HCT116 (cell line): ENCODE measurements around the gene CTCF. TPM values are rescaled to one million over a fixed set of nuclear protein-coding genes. Genes with fewer than 3 reads are reported as not detected.

Experiments used
- ATAC-seq: fragments of 200-7000 bp; cut with Tn5 transposase; 2 replicates; pipeline ENCODE4 v1.9.1; 2020; ENCODE audit warnings: mild to moderate bottlenecking, moderate library complexity
- BruUV-seq: library from RNA; stranded (reverse); fragments of 400-500 nt; replicated peaks from 2 replicates; lab custom pipeline; 2021; lab: Mats Ljungman, UMichigan
- CTCF ChIA-PET: fragments of 300-600 bp; sonication (Branson Sonifier 250); formaldehyde crosslinking; loops from one replicate; lab custom pipeline; 2021; ENCODE audit warnings: antibody characterized with exemption; lab: Charles Lee
- POLR2A ChIA-PET: fragments of 300-600, 350-600 bp; sonication (Branson Sonifier 250); formaldehyde crosslinking; loops from one replicate; lab custom pipeline; 2021; ENCODE audit warnings: antibody characterized with exemption; lab: Charles Lee
- RAD21 ChIA-PET, 2 experiments: fragments of 300-600 bp; sonication (Branson Sonifier 250); formaldehyde crosslinking; loops; one replicate each; lab custom pipeline; 2023; ENCODE audit warnings: low total read pairs in 2 of 2; ENCODE audit not compliant: uncharacterized antibody in 2 of 2, unreplicated experiment in 2 of 2, low non-redundant PET in 1 of 2; lab: Charles Lee
- DNase-seq: peaks from one replicate; pipeline ENCODE4 v3.0.0-alpha.2; 2010; ENCODE audit warnings: low read depth, low spot score
- H2AFZ ChIP-seq: fragments of 200-600 bp; shearing (Covaris generic), sonication (generic); 2 replicates; pipeline ENCODE4 v1.6.1; 2017; ENCODE audit warnings: low read depth, mixed run types, mixed read lengths, antibody characterized with exemption, low read length; ENCODE audit not compliant: poor library complexity, severe bottlenecking
- H3K27ac ChIP-seq: 2 replicates; pipeline ENCODE4 v1.5.1; 2012; ENCODE audit warnings: low read depth, low read length
- H3K27me3 ChIP-seq: fragments of 200-600 bp; sonication (generic); 2 replicates; pipeline ENCODE4 v1.6.1; 2016; ENCODE audit warnings: mixed run types, low read length, mixed read lengths; ENCODE audit not compliant: insufficient read depth
- H3K36me3 ChIP-seq, 2 experiments: fragments of 200-500 bp in 1 of 2; fragments of 200-600 bp in 1 of 2; sonication (Bioruptor generic) in 1 of 2; sonication (generic) in 1 of 2; 2 replicates each; pipeline versions ENCODE4 v1.5.1 to v1.6.1; 2014 to 2016; ENCODE audit warnings: low read length in 2 of 2, inconsistent platforms in 1 of 2, mixed read lengths in 1 of 2, mixed run types in 1 of 2; ENCODE audit not compliant: insufficient read depth in 2 of 2, control insufficient read depth in 1 of 2
- H3K4me1 ChIP-seq, 2 experiments: fragments of 200-600 bp in 1 of 2; sonication (generic) in 1 of 2; 2 replicates each; pipeline versions ENCODE4 v1.5.1 to v1.6.1; 2012 to 2017; ENCODE audit warnings: low read length in 2 of 2, inconsistent platforms in 1 of 2, mild to moderate bottlenecking in 1 of 2, mixed read lengths in 1 of 2, mixed run types in 1 of 2, moderate library complexity in 1 of 2; ENCODE audit not compliant: insufficient read depth in 2 of 2, control insufficient read depth in 1 of 2
- H3K4me2 ChIP-seq: fragments of 200-600 bp; sonication (generic); 2 replicates; pipeline ENCODE4 v1.6.1; 2017; ENCODE audit warnings: mixed run types, low read length, mixed read lengths
- H3K4me3 ChIP-seq, 2 experiments: fragments of 200-600 bp in 1 of 2; sonication (generic) in 1 of 2; replicated peaks in 1 of 2; 2 replicates each; pipeline ENCODE4 v1.5.1; 2011 to 2016; ENCODE audit warnings: low read length in 2 of 2, control low read depth in 1 of 2, low read depth in 1 of 2, mild to moderate bottlenecking in 1 of 2, mixed read lengths in 1 of 2, mixed run types in 1 of 2
- H3K79me2 ChIP-seq: fragments of 200-600 bp; sonication (generic); 2 replicates; pipeline ENCODE4 v1.6.1; 2017; ENCODE audit warnings: mild to moderate bottlenecking, mixed run types, low read length, moderate library complexity, mixed read lengths; ENCODE audit not compliant: insufficient read depth
- H3K9ac ChIP-seq: fragments of 200-600 bp; sonication (generic); 2 replicates; pipeline ENCODE4 v1.6.1; 2016; ENCODE audit warnings: low read length, mixed read lengths
- H3K9me2 ChIP-seq: fragments of 200-600 bp; sonication (generic), shearing (Covaris generic); 2 replicates; pipeline ENCODE4 v1.6.1; 2017; ENCODE audit warnings: mixed run types, mild to moderate bottlenecking, moderate library complexity; ENCODE audit not compliant: insufficient read depth
- H3K9me3 ChIP-seq, 2 experiments: fragments of 200-500 bp in 1 of 2; fragments of 200-600 bp in 1 of 2; sonication (Bioruptor generic) in 1 of 2; sonication (generic) in 1 of 2; 2 replicates each; pipeline ENCODE4 v1.6.1; 2014 to 2017; ENCODE audit warnings: low read length in 2 of 2, mixed read lengths in 2 of 2, inconsistent platforms in 1 of 2, low read depth in 1 of 2, mild to moderate bottlenecking in 1 of 2, mixed run types in 1 of 2, moderate library complexity in 1 of 2; ENCODE audit not compliant: control insufficient read depth in 1 of 2, insufficient read depth in 1 of 2
- H4K20me1 ChIP-seq: fragments of 200-600 bp; sonication (generic), shearing (Covaris generic); 2 replicates; pipeline ENCODE4 v1.6.1; 2017; ENCODE audit warnings: mixed run types, mild to moderate bottlenecking, moderate library complexity; ENCODE audit not compliant: insufficient read depth
- ATF3 ChIP-seq: IDR thresholded peaks from 2 replicates; pipeline ENCODE4 v1.6.1; 2012
- CBX3 ChIP-seq: IDR thresholded peaks from 2 replicates; pipeline ENCODE4 v1.6.1; 2012; ENCODE audit warnings: low read depth
- CTCF ChIP-seq, 3 experiments: fragments of 200-600 bp in 1 of 3; sonication (generic) in 1 of 3; IDR thresholded peaks in 2 of 3; conservative IDR thresholded peaks in 1 of 3; 2 replicates each; pipeline ENCODE4 v1.5.1; 2012 to 2017; ENCODE audit warnings: low read depth in 2 of 3, low read length in 2 of 3, antibody characterized with exemption in 1 of 3, borderline replicate concordance in 1 of 3, control low read depth in 1 of 3, mild to moderate bottlenecking in 1 of 3, mixed read lengths in 1 of 3, mixed run types in 1 of 3, moderate library complexity in 1 of 3; ENCODE audit not compliant: insufficient read depth in 1 of 3
- EZH2 ChIP-seq: fragments of 200-600 bp; sonication (generic); IDR thresholded peaks from 2 replicates; pipeline ENCODE4 v1.6.1; 2017; ENCODE audit warnings: antibody characterized with exemption, mixed run types
- EZH2phosphoT487 ChIP-seq: fragments of 200-600 bp; IDR thresholded peaks from 2 replicates; pipeline ENCODE4 v1.6.1; 2018; ENCODE audit warnings: antibody characterized with exemption, borderline replicate concordance
- FOSL1 ChIP-seq: IDR thresholded peaks from 2 replicates; pipeline ENCODE4 v1.6.1; 2012; ENCODE audit warnings: low read depth
- JUND ChIP-seq: IDR thresholded peaks from 2 replicates; pipeline ENCODE4 v1.6.1; 2012
- RAD21 ChIP-seq: IDR thresholded peaks from 2 replicates; pipeline ENCODE4 v1.6.1; 2012; ENCODE audit warnings: low read depth, mild to moderate bottlenecking
- SIN3A ChIP-seq: IDR thresholded peaks from 2 replicates; pipeline ENCODE4 v1.6.1; 2012; ENCODE audit warnings: low read depth
- YY1 ChIP-seq: IDR thresholded peaks from 2 replicates; pipeline ENCODE4 v1.6.1; 2011; ENCODE audit warnings: low read length, low read depth, moderate library complexity, mild to moderate bottlenecking; ENCODE audit not compliant: insufficient replicate concordance; ENCODE audit errors: extremely low read depth
- ZBTB33 ChIP-seq: IDR thresholded peaks from 2 replicates; pipeline ENCODE4 v1.6.1; 2011; ENCODE audit warnings: mild to moderate bottlenecking, low read length, moderate library complexity; ENCODE audit not compliant: insufficient replicate concordance; ENCODE audit errors: extremely low read depth
- intact Hi-C: fragments of 100-400 bp; cut with micrococcal nuclease; formaldehyde crosslinking; loops from 2 replicates; pipeline ENCODE4 v1.10.0; 2022
- total RNA-seq: library from RNA; stranded (reverse); gene quantifications from one replicate; pipeline ENCODE4 v1.2.1, GENCODE V29; 2021; ENCODE audit not compliant: unreplicated experiment

Gene CTCF
- total RNA-seq, 1 experiment from 2014 or later = 48.3 TPM

- no peaks in the 10 kb centered on the region for H3K9me3 ChIP-seq
- H3K4me2 ChIP-seq = no peak overlapping the region
- H3K9ac ChIP-seq = no peak overlapping the region
- H3K79me2 ChIP-seq = no peaks in the 10 kb centered on the region
- no TSS peak for BruUV-seq
- H2AFZ ChIP-seq = no peak overlapping the region
- no peaks in the 10 kb centered on the region for H3K27me3 ChIP-seq
- POLR2A ChIA-PET = interaction anchor here (0.8 to 1.4 kb wide), 2 partner anchors 8 to 14 kb away, joined by 4 to 5 read pairs; partner anchors contain the start of gene CTCF
- no peak overlapping the region for H3K4me3 ChIP-seq
- CTCF ChIA-PET = interaction anchor here (0.8 to 2.5 kb wide), 13 partner anchors 9 to 269 kb away, joined by 3 to 21 read pairs (median 6); partner anchors contain the start of genes ACD, C16orf86, CTCF and ENKD1
- RAD21 ChIA-PET = interaction anchor here (0.6 to 1.2 kb wide), 2 partner anchors 14 to 25 kb away, joined by 4 read pairs; partner anchors contain the start of gene CTCF (in 1 of the 2)
- ATAC-seq (no peak), DNase-seq (no peak)
- no peaks in the 10 kb centered on the region for H3K9me2 ChIP-seq
- no peaks in the 10 kb centered on the region for H4K20me1 ChIP-seq
- peaks cover 0 to 7% of the 10 kb centered on the region in 2 experiments; a peak in 2 of 4 replicates for H3K4me1 ChIP-seq
- no peak overlapping the region for H3K27ac ChIP-seq
- no peak for TF ChIP-seq ATF3
- no peak for TF ChIP-seq SIN3A
- TF ChIP-seq EZH2phosphoT487 = no peak
- TF ChIP-seq RAD21 = no peak
- TF ChIP-seq EZH2 = no peak
- TF ChIP-seq JUND = no peak
- TF ChIP-seq YY1 = no peak
- TF ChIP-seq ZBTB33 = no peak
- no peak for TF ChIP-seq CTCF (IDR thresholded peaks at IDR 0.05 in 2 of 3, conservative IDR thresholded peaks at IDR 0.05 in 1 of 3; ENCODE audit: borderline replicate concordance in 1 of 3, insufficient read depth in 1 of 3, low read depth in 2 of 3, low read length in 2 of 3)
- no peak for TF ChIP-seq CBX3
- no peak for TF ChIP-seq FOSL1
- intact Hi-C loops = loop anchor here (1.0 kb wide), 3 partner anchors 53 to 121 kb away; no protein-coding TSS in a partner anchor
- peaks cover 0 to 3% of the 10 kb centered on the region in 2 experiments; a peak in 1 of 4 replicates for H3K36me3 ChIP-seq
These were observed 14.7 kb upstream of the CTCF start for GRCh38 chr16:67547423-67548264.
